BE2C (cell line): Measurements from ENCODE around the gene LAPTM5.

Source experiments
- DNase-seq: peaks from one replicate; pipeline ENCODE4 v3.0.0-alpha.2; 2020
- H3K27me3 ChIP-seq: fragments of 250-450 bp; sonication (Bioruptor Pico); 2 replicates; pipeline ENCODE4 v1.5.1; 2020; ENCODE audit warnings: mild to moderate bottlenecking
- H3K36me3 ChIP-seq: fragments of 250-450 bp; sonication (Bioruptor Pico); 2 replicates; pipeline ENCODE4 v1.5.1; 2020; ENCODE audit warnings: mild to moderate bottlenecking
- H3K4me1 ChIP-seq: fragments of 250-450 bp; sonication (Bioruptor Pico); 2 replicates; pipeline ENCODE4 v1.5.1; 2020
- H3K4me3 ChIP-seq: 2 replicates; pipeline ENCODE4 v1.5.1; 2011; ENCODE audit warnings: low read depth, low read length
- H3K9me3 ChIP-seq: fragments of 250-450 bp; sonication (Bioruptor Pico); 2 replicates; pipeline ENCODE4 v1.5.1; 2020
- TF ChIP-seq, protein P1 (sequence below): IDR thresholded peaks from 2 replicates; pipeline ENCODE4 v1.5.1; 2012; ENCODE audit warnings: mild to moderate bottlenecking, low read depth, low read length

LAPTM5 gene

DNA sequence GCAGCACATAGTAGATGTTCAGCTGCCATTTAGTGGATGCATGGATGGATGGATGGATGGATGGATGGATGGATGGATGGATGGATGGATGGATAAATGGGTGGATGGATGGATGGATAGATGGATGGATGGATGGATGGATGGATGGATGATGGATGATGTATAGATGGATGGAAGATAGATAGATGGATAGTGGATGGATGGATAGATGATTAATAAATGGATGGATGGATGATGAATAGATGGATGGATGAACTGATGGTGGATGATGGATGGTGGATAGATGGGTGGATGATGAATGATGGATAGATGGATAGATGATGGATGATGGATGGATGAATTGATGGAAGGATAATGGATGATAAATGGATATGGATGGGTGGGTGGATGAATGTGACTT lies 54.8 kb downstream of the LAPTM5 start:
- Histone ChIP-seq H3K36me3 (no peaks in the 10 kb centered on the region), H3K9me3 (no peaks in the 10 kb centered on the region), H3K4me3 (no peak overlapping the region), H3K4me1 (peaks cover 8% of the 10 kb centered on the region), H3K27me3 (no peaks in the 10 kb centered on the region)
- TF ChIP-seq, protein P1, sequence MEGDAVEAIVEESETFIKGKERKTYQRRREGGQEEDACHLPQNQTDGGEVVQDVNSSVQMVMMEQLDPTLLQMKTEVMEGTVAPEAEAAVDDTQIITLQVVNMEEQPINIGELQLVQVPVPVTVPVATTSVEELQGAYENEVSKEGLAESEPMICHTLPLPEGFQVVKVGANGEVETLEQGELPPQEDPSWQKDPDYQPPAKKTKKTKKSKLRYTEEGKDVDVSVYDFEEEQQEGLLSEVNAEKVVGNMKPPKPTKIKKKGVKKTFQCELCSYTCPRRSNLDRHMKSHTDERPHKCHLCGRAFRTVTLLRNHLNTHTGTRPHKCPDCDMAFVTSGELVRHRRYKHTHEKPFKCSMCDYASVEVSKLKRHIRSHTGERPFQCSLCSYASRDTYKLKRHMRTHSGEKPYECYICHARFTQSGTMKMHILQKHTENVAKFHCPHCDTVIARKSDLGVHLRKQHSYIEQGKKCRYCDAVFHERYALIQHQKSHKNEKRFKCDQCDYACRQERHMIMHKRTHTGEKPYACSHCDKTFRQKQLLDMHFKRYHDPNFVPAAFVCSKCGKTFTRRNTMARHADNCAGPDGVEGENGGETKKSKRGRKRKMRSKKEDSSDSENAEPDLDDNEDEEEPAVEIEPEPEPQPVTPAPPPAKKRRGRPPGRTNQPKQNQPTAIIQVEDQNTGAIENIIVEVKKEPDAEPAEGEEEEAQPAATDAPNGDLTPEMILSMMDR: no peak
- DNase-seq: no peak

DNA sequence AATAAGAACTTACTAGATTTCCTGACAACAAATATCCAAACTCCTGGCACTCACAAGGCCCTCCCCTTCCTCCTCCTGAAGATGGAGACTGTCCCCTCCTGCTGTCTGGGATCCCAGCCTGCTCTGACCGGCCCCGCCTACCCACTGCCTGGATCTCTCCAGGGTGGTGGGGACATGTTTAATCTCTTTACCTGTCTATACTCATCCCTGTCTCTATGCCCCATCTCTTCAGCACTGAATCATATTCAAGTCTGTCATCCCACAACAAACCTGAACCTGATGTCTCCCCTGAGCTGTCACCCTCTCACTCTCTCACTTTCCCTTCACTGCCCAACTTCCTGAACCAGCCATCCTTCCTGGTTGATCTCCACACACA lies 56.3 kb downstream of the LAPTM5 start:
- DNase-seq: no peak
- TF ChIP-seq, protein P1: no peak
- no peaks in the 10 kb centered on the region for H3K36me3 ChIP-seq
- no peaks in the 10 kb centered on the region; the same call in 1 of the 2 replicates for H3K4me1 ChIP-seq
- no peaks in the 10 kb centered on the region for H3K9me3 ChIP-seq
- no peaks in the 10 kb centered on the region for H3K27me3 ChIP-seq
- H3K4me3 ChIP-seq: no peak overlapping the region

DNA sequence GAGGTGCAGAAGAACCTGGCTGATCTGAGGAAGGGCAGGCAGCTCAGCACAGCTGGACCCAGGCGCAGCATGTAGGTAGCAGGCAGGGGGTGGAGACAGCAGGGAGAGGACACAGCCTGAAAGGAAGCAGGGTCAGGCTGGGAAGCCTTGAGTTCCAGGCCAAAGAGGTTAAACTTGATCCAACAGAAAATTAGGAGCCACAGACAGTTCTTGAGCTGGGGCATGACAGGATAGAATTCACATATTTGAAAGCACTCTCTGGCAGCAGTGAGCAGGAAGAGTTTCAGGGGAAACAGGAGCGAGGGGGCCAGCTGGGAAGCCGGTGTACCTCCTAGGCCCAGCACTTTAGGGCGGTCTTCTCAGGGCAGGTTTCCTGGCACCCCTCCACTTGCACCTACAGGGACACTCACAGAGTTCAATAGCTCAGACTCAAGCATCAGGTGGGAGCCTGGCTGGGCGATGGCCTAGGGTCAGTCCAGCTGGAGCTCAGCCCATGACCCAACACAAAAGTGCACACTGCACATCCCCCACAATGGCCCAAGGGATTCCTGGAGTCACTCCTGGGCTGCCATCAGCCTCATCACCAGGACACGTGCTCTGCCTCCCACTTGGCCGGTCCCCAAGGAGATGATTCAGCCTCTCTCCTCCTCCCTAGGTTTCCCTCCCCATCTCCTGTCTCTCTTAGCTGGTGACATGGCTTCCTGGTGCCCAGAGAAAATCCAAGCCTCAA lies 56.9 kb downstream of the LAPTM5 start:
- Histone ChIP-seq H3K27me3 (no peaks in the 10 kb centered on the region), H3K4me3 (no peak overlapping the region), H3K36me3 (no peaks in the 10 kb centered on the region), H3K4me1 (no peaks in the 10 kb centered on the region; the same call in 1 of the 2 replicates), H3K9me3 (no peaks in the 10 kb centered on the region)
- TF ChIP-seq, protein P1: no peak
- DNase-seq: peak; percentile 41

DNA sequence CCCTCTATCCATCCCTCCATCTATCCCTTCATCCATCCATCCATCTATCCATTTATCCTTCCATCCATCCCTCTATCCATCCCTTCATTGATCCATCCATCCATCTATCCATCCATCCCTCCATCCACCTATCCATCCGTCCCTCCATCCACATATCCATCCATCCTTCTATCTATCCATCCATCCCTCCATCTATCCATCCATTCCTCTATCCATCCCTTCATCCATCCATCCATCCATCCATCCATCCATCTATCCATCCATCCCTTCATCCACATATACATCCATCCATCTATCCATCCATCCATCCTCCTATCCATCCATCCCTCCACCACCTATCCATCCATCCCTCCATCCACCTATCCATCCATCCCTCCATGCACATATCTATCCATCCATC lies 57.8 kb downstream of the LAPTM5 start:
- Histone ChIP-seq H3K4me3 (no peak overlapping the region), H3K27me3 (no peaks in the 10 kb centered on the region), H3K36me3 (no peaks in the 10 kb centered on the region), H3K9me3 (no peaks in the 10 kb centered on the region), H3K4me1 (no peaks in the 10 kb centered on the region; the same call in 1 of the 2 replicates)
- TF ChIP-seq, protein P1: no peak
- DNase-seq: no peak

DNA sequence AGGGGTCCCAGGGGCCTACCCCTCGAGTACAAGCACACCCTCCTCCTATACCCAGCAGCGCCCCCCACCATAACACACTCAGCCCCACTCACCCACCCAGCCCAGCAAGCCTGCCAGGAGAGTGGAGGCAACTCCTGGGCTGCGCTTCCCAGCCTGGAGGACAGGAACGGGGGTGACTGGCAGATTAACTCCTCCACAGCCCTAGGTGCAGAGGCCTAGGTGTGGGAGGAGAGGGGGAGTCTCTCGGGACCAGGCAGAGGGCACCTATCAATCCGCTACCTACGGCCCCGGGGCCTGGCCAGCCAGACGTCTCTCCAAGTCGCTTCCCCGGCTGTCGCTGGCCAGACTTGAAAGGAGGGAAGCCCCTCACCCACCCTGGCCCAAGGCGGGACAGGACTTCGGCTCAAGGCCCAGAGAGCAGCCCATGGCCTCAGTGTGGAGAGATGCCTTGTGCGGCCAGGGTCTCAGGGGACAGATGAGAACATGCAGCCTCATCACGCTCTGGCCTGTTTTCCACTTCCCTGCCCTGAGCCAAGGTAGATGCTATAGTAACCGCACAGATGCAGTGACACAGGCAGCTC lies 59.1 kb downstream of the LAPTM5 start:
- peak; percentile 50 for DNase-seq
- TF ChIP-seq, protein P1: no peak
- Histone ChIP-seq H3K4me3 (no peak overlapping the region), H3K4me1 (no peaks in the 10 kb centered on the region; the same call in 1 of the 2 replicates), H3K9me3 (no peaks in the 10 kb centered on the region), H3K36me3 (no peaks in the 10 kb centered on the region), H3K27me3 (no peaks in the 10 kb centered on the region)

DNA sequence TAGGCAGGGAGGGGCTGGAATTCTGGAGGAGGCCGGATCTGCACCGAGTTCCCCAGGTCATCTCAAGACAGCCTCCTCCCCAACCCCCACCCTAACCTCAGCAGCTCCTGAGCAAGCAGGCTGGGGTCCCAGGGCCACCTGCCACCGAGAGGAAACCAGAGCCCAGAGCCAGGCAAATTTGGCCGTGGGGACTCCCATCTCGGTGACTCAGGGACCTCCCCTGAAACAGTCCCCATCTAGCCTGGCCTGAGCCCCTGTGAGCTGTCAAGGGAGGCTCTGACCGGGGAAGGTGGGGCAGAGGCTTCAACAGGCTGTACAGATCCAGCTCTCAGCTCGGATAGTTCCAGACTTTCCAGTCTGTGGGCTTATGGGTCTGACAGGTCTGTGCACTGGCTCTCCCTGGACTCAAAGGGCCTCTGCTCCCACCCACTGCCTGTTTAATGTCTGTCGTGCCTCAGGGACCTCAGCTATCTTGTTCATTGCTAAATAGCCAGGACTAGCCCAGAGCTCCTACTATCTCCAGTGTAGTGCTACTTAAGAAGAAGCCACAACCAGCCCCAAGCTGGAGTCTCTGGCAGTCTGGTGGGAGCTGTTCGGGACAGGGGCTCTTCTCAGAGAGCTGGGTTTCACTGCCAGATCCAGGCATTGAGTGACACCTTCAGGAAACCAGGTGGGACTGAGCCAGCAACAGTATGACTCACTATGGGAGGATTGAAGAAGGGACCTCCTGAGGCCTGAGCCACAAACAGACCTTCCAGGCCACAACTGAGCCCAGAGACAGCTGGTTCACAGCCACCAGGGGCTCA lies 59.8 kb downstream of the LAPTM5 start:
- Histone ChIP-seq H3K4me3 (no peak overlapping the region), H3K27me3 (no peaks in the 10 kb centered on the region), H3K36me3 (no peaks in the 10 kb centered on the region), H3K9me3 (no peaks in the 10 kb centered on the region), H3K4me1 (no peaks in the 10 kb centered on the region; the same call in 1 of the 2 replicates)
- peak; percentile 43 for DNase-seq
- TF ChIP-seq, protein P1: peak; percentile 37
